Progenitor cell of endocrine pancreas (in vitro differentiated cells): ENCODE data around the gene IFNL3. TPM values are rescaled to one million over a fixed set of nuclear protein-coding genes. Genes with fewer than 3 reads are reported as not detected.
"Not testable (repeated sequence)": the region's sequence is repeated elsewhere in the genome, so short reads cannot be mapped to it uniquely, and the experiment has no call there.

Experiments
- DNase-seq: peaks from one replicate; pipeline ENCODE4 v3.0.0; 2021; ENCODE audit warnings: low spot score; ENCODE audit not compliant: unreplicated experiment
- H3K27ac Mint-ChIP-seq: 2 replicates; pipeline ENCODE4 v1.8.0; 2021; ENCODE audit warnings: mild to moderate bottlenecking, moderate library complexity, mixed read lengths
- H3K27me3 Mint-ChIP-seq: 2 replicates; pipeline ENCODE4 v1.8.0; 2021; ENCODE audit warnings: mixed read lengths
- H3K36me3 Mint-ChIP-seq: 2 replicates; pipeline ENCODE4 v1.8.0; 2022; ENCODE audit warnings: mixed read lengths; ENCODE audit not compliant: insufficient read depth
- H3K4me1 Mint-ChIP-seq: 2 replicates; pipeline ENCODE4 v1.8.0; 2021; ENCODE audit warnings: low read depth, mixed read lengths
- H3K4me3 Mint-ChIP-seq: 2 replicates; pipeline ENCODE4 v1.8.0; 2021; ENCODE audit warnings: low read depth, mild to moderate bottlenecking, moderate library complexity, mixed read lengths
- H3K9me3 Mint-ChIP-seq: 2 replicates; pipeline ENCODE4 v1.8.0; 2021; ENCODE audit warnings: low read depth, mixed read lengths
- total RNA-seq: library from RNA; stranded (reverse); gene quantifications from 2 replicates; pipeline ENCODE4 v1.2.1, GENCODE V29; 2021
- TF ChIP-seq, protein P1 (sequence below): fragments of 200-600 bp; sonication (generic); IDR thresholded peaks from one replicate; pipeline ENCODE4 v1.5.0; 2021; ENCODE audit warnings: antibody characterized with exemption, mild to moderate bottlenecking; ENCODE audit not compliant: unreplicated experiment

The IFNL3 gene
- total RNA-seq, 1 donor from 2014 or later: not detected

DNA sequence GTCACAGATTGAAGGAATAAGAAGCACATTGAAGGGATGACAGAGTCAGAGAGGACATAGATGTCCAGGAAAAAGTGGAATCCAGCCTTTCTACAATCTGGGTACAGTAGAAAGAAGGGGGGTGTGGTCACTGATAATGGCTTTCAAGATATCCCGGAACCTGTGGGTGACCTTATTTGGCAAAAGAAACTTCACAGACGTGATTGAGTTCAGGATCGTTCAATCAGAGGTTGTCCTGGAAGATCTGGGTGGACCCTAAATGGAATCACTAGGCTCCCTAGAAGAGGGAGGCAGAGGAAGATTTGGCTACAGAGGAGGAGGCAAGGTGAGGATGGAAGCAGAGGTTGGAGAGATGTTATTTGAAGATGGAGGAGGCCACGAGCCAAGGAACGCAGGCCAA, 27.7 kb downstream of the IFNL3 start:
- TF ChIP-seq, protein P1, sequence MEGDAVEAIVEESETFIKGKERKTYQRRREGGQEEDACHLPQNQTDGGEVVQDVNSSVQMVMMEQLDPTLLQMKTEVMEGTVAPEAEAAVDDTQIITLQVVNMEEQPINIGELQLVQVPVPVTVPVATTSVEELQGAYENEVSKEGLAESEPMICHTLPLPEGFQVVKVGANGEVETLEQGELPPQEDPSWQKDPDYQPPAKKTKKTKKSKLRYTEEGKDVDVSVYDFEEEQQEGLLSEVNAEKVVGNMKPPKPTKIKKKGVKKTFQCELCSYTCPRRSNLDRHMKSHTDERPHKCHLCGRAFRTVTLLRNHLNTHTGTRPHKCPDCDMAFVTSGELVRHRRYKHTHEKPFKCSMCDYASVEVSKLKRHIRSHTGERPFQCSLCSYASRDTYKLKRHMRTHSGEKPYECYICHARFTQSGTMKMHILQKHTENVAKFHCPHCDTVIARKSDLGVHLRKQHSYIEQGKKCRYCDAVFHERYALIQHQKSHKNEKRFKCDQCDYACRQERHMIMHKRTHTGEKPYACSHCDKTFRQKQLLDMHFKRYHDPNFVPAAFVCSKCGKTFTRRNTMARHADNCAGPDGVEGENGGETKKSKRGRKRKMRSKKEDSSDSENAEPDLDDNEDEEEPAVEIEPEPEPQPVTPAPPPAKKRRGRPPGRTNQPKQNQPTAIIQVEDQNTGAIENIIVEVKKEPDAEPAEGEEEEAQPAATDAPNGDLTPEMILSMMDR: no peak
- Mint-ChIP-seq H3K9me3 (peaks cover 5% of the 10 kb centered on the region), H3K27me3 (peaks cover 44% of the 10 kb centered on the region), H3K27ac (no peak overlapping the region), H3K36me3 (no peaks in the 10 kb centered on the region), H3K4me3 (no peak overlapping the region), H3K4me1 (no peaks in the 10 kb centered on the region)
- no peak for DNase-seq

DNA sequence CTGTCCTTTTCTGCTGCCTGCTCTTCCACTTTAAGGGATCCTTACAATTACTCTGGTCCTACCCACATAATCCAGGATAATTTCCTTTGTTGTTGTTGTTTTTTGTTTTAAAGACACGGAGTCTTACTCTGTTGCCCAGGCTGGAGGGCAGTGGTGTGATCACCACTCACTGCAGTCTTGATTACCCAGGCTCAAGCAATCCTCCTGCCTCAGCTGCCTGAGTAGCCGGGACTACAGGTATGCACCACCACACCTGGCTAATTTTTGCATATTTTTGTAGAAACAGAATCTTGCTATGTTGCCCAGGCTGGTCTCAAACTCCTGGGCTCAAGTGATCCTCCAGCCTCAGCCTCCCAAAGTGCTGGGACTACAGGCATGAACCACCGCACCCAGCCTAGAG, 29.5 kb downstream of the IFNL3 start:
- not testable (repeated sequence) for DNase-seq, H3K4me1 Mint-ChIP-seq, H3K27ac Mint-ChIP-seq, H3K36me3 Mint-ChIP-seq, H3K9me3 Mint-ChIP-seq, H3K4me3 Mint-ChIP-seq
- peaks cover 36% of the 10 kb centered on the region for H3K27me3 Mint-ChIP-seq

DNA sequence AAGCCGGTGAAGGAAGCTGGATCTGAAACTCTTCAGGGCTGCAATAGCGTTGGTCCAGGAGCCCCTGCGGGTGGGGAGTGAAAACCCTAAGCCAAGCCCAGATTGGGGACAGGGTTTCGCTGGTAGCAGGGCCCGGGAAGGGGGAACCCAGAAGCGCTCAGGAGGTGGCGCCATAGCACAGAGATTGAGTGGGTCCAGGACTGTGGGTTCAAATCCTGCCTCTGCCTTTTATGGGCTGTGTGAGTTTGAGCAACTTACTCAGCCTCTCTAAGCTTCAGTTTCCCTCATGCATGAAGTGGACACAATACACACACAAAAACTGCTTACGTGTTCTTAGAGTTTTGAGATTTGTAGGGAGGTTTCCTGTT, 32.4 kb downstream of the IFNL3 start:
- H3K27me3 Mint-ChIP-seq: peaks cover 24% of the 10 kb centered on the region
- H3K9me3 Mint-ChIP-seq: peaks cover 5% of the 10 kb centered on the region
- TF ChIP-seq, protein P1: peak; percentile 21
- H3K4me1 Mint-ChIP-seq: peaks cover 5% of the 10 kb centered on the region
- no peak overlapping the region for H3K27ac Mint-ChIP-seq
- no peaks in the 10 kb centered on the region for H3K36me3 Mint-ChIP-seq
- DNase-seq: no peak
- no peak overlapping the region for H3K4me3 Mint-ChIP-seq

- no peak for DNase-seq
- Mint-ChIP-seq H3K9me3 (peaks cover under 1% of the 10 kb centered on the region), H3K4me1 (peaks cover 5% of the 10 kb centered on the region), H3K4me3 (no peak overlapping the region), H3K27ac (no peak overlapping the region), H3K27me3 (peaks cover 19% of the 10 kb centered on the region), H3K36me3 (no peaks in the 10 kb centered on the region)
- TF ChIP-seq, protein P1: no peak
Measured at GRCh38 chr19:39211731-39212374, 33.0 kb downstream of the IFNL3 start.

- no peak for DNase-seq
- Mint-ChIP-seq H3K4me3 (no peak overlapping the region), H3K4me1 (peaks cover 8% of the 10 kb centered on the region), H3K36me3 (no peaks in the 10 kb centered on the region), H3K27me3 (peaks cover 18% of the 10 kb centered on the region), H3K27ac (peak overlapping the region; percentile 17), H3K9me3 (no peaks in the 10 kb centered on the region)
- TF ChIP-seq, protein P1: no peak
Measured at GRCh38 chr19:39209196-39209595, 35.6 kb downstream of the IFNL3 start.

- Mint-ChIP-seq H3K4me3 (no peak overlapping the region), H3K27ac (peak overlapping the region; percentile 19), H3K27me3 (peaks cover 20% of the 10 kb centered on the region), H3K36me3 (no peaks in the 10 kb centered on the region), H3K4me1 (peaks cover 8% of the 10 kb centered on the region), H3K9me3 (no peaks in the 10 kb centered on the region)
- DNase-seq: no peak
- TF ChIP-seq, protein P1: no peak
Measured at GRCh38 chr19:39208175-39208795, 36.5 kb downstream of the IFNL3 start.
